Measurements from ENCODE around the gene INS. TPM values are rescaled to one million over a fixed set of nuclear protein-coding genes. Genes with fewer than 3 reads are reported as not detected.

The INS gene
- total RNA-seq, 1 donor from 2014 or later: not detected

DNA sequence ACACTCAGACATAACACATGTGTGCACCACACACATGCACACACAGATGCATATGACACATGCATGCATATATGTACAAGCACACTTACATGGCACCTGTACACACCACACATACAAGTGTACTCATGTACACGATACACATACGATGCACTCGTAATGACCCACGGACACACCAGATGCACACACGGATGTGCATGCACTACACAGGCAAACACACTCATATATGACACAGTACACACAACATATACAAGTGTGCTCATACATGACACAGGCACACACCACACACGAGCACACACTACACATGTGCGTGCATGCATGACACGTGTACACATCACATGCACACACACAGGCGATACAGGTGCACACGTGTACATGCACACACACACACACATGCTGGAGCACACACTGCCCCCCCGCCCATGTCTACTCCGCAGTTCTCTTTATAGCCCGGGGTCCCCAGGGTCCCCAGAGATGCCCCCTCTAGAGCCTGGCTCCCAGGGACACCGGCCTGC lies 15.4 kb upstream of the INS start:
- Histone ChIP-seq H3K27me3 (ENCODE audit: low read depth) (peaks cover 45% of the 10 kb centered on the region), H3K9me3 (replicated peaks) (no peaks in the 10 kb centered on the region), H3K36me3 (no peaks in the 10 kb centered on the region), H3K27ac (replicated peaks) (no peak overlapping the region), H3K4me1 (peaks cover 4% of the 10 kb centered on the region), H3K4me3 (no peak overlapping the region)
- TF ChIP-seq, protein P1, sequence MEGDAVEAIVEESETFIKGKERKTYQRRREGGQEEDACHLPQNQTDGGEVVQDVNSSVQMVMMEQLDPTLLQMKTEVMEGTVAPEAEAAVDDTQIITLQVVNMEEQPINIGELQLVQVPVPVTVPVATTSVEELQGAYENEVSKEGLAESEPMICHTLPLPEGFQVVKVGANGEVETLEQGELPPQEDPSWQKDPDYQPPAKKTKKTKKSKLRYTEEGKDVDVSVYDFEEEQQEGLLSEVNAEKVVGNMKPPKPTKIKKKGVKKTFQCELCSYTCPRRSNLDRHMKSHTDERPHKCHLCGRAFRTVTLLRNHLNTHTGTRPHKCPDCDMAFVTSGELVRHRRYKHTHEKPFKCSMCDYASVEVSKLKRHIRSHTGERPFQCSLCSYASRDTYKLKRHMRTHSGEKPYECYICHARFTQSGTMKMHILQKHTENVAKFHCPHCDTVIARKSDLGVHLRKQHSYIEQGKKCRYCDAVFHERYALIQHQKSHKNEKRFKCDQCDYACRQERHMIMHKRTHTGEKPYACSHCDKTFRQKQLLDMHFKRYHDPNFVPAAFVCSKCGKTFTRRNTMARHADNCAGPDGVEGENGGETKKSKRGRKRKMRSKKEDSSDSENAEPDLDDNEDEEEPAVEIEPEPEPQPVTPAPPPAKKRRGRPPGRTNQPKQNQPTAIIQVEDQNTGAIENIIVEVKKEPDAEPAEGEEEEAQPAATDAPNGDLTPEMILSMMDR (IDR thresholded peaks at IDR 0.05; ENCODE audit: borderline replicate concordance): no peak
- no peak for DNase-seq
- intact Hi-C loops (cut with micrococcal nuclease): no loop called here

GRCh38 chr11:2175659-2176058 lies 14.7 kb upstream of the INS start:
- intact Hi-C loops (cut with micrococcal nuclease): no loop called here
- H3K4me1 ChIP-seq: peaks cover 4% of the 10 kb centered on the region

GRCh38 chr11:2174361-2174760 lies 13.4 kb upstream of the INS start:
- intact Hi-C loops (cut with micrococcal nuclease): no loop called here
- H3K27me3 ChIP-seq (ENCODE audit: low read depth): peaks cover 45% of the 10 kb centered on the region
- no peak overlapping the region for H3K4me3 ChIP-seq
- TF ChIP-seq, protein P1 (IDR thresholded peaks at IDR 0.05; ENCODE audit: borderline replicate concordance): no peak
- H3K27ac ChIP-seq (replicated peaks): no peak overlapping the region
- H3K36me3 ChIP-seq: no peaks in the 10 kb centered on the region
- peaks cover 4% of the 10 kb centered on the region for H3K4me1 ChIP-seq
- no peaks in the 10 kb centered on the region for H3K9me3 ChIP-seq (replicated peaks)
- DNase-seq: no peak

More at GRCh38 chr11:2175659-2176058, 14.7 kb upstream of the INS start:
- TF ChIP-seq, protein P1 (IDR thresholded peaks at IDR 0.05; ENCODE audit: borderline replicate concordance): no peak
- H3K36me3 ChIP-seq: no peaks in the 10 kb centered on the region
- no peak overlapping the region for H3K27ac ChIP-seq (replicated peaks)
- DNase-seq: no peak
- no peaks in the 10 kb centered on the region for H3K9me3 ChIP-seq (replicated peaks)
- H3K4me3 ChIP-seq: no peak overlapping the region
- peaks cover 45% of the 10 kb centered on the region for H3K27me3 ChIP-seq (ENCODE audit: low read depth)

DNA sequence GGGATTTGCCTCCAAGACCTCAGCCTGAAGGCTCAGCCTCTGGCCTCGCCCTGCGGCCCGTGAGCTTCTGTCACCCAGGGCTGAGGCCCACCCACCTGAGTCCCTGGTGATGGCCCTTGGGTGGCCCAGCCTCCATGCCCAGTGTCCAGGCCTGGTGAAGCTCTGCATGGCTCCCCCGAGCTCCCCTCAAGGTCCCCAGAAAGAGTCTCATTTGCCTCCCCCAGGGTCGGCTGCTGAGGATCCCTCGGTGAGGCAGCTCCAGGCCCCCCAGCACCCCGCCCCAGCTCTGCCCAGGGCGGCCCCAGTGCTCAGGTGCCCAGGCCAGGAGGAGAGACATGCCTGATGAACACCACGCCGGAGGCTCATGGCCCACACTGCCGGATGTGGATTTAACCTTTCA lies 12.8 kb upstream of the INS start:
- H3K4me3 ChIP-seq: no peak overlapping the region
- H3K9me3 ChIP-seq (replicated peaks): no peaks in the 10 kb centered on the region
- H3K36me3 ChIP-seq: no peaks in the 10 kb centered on the region
- intact Hi-C loops (cut with micrococcal nuclease): no loop called here
- DNase-seq: no peak
- no peak overlapping the region for H3K27ac ChIP-seq (replicated peaks)
- TF ChIP-seq, protein P1 (IDR thresholded peaks at IDR 0.05; ENCODE audit: borderline replicate concordance): no peak
- peaks cover 4% of the 10 kb centered on the region for H3K4me1 ChIP-seq
- peaks cover 45% of the 10 kb centered on the region for H3K27me3 ChIP-seq (ENCODE audit: low read depth)

GRCh38 chr11:2173150-2173693 lies 12.2 kb upstream of the INS start:
- DNase-seq: no peak
- TF ChIP-seq, protein P1 (IDR thresholded peaks at IDR 0.05; ENCODE audit: borderline replicate concordance): no peak
- intact Hi-C loops (cut with micrococcal nuclease): no loop called here
- Histone ChIP-seq H3K27ac (replicated peaks) (no peak overlapping the region), H3K4me3 (no peak overlapping the region), H3K36me3 (no peaks in the 10 kb centered on the region), H3K27me3 (ENCODE audit: low read depth) (peaks cover 47% of the 10 kb centered on the region), H3K4me1 (peaks cover 4% of the 10 kb centered on the region), H3K9me3 (replicated peaks) (no peaks in the 10 kb centered on the region)

Measured in left ventricle myocardium inferior (tissue), 1 donor.